ENCODE results near the gene URI1. TPM values are rescaled to one million over a fixed set of nuclear protein-coding genes. Genes with fewer than 3 reads are reported as not detected.

URI1 gene
- total RNA-seq, 1 donor from 2014 or later: 75.8 TPM

DNA sequence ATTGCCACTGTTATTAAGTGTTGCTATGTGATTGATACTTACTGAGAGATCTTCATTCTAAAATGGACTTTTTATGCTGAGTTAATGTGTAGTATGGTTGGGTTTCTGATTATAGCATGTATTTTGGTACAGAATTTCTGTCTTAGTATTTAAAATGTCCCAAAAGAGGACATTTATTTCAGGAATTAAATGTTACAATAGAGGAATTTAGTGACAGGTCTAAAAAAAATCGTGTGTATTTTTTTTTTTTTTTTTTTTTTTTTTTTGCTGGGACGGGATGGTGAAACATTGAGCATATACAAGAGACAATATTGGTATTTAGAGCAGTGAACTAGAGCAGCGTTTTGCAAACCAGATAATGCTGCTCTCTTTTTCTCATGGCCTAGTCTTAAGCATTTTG, 27.9 kb downstream of the URI1 start:
- DNase-seq (ENCODE audit: low spot score): no peak

DNA sequence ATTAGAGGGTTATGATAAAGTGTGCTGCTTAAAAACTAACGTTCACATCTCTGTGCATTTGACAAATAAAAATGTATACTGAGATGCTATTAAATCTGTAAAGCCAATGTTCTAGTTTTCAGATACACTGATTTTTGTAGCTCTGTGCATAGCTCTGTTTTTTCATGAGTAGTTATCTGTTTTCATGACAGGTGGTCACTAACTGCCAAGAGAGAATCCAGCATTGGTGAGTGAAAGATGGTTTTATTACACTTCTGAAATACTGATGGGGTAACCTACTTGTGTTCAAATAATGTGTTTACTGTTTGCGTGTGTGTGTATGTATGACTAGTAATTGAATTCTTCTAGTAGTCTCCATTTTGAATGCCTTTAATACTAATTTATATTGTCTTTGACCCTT, 29.0 kb downstream of the URI1 start:
- DNase-seq (ENCODE audit: low spot score): no peak

DNA sequence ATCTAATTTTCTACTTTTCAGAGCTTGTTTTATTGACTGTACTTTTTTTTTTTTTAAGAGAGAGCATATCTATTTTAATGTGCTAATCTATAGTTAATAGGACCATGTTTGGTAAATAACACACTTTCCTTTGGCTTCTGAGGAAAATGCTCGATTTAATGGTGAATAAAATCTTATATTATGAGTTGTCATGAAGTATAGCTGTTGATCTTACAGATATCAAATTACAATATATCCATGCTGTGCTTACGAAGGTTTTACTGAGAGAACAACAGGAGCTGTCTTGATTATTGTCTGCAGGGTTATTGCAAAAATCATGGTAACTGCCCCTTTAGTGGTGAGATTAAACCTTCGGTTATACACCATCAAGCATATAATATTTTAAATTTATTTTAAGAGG, 29.6 kb downstream of the URI1 start:
- no peak for DNase-seq (ENCODE audit: low spot score)

DNA sequence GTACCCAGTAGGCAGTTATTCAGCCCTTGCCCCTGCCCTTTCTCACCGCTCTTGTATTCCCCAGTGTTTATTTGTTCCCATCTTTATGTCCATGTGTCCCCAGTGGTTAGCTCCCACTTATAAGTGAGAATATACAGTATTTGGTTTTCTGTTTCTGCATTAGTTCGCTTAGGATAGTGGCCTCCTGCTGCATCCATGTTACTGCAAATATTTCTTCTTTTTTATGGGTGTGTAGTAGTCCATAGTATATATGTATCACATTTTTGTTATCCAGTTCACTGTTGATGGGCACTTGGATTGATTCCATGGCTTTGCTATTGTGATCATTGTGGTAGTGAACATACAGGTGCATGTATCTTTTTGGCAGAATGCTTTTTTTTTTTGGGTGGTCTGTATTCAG, 32.7 kb downstream of the URI1 start:
- no peak for DNase-seq (ENCODE audit: low spot score)

DNA sequence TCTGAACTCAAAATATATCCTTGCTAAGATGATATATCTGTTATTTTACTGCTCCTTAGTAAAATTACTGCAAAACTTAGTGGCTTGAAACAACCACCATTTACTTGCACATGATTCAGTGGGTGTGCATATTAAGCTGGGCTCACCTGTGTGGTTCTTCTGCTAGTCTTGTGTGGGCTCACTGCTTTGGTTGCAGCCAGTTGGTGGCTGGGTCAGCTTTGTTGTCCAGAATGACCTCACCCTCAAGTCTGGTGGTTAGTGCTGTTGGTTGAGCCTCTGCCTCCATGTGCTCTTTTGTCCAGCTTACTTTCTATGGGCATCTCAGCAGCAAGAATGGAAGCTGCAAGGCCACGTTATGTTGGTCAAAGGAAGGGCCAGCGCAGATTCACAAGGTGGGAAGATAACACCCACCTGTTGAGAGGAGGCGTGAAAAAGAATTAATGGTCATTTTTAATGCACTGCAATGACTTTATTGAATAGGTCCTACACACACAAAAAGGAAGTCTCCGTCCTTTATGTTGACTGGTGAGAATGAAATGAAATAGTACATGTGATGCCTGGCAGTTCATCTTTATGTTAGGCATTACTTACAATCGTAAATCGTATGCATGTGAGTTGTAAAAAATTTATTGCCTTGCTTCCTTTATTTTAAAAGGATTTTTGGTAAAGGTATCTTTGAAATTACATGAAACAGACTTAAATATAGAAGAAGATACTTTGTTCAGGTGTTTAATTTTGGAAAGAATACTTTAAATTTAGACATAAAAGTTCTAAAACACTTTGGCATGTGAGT, 34.3 kb downstream of the URI1 start:
- no peak for DNase-seq (ENCODE audit: low spot score)

DNA sequence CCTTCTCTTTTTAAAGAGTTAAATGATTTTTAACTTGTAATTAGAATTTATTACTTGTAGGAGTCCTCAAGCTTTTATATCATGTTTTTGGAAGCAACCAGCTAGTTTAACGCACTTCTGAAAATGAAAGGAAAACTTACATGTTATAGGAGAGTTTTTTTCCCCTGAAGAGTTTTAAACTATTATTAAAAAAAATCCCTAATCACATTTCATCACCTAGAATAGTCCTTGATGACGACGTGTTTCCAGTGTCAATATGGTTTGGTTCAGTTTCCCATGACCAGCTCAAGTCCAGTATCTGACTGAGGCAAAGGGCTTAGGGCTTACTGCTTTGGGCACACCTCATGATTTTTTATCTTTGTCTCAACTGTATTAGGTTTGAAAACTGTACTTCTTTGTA, 36.0 kb downstream of the URI1 start:
- DNase-seq (ENCODE audit: low spot score): no peak

DNA sequence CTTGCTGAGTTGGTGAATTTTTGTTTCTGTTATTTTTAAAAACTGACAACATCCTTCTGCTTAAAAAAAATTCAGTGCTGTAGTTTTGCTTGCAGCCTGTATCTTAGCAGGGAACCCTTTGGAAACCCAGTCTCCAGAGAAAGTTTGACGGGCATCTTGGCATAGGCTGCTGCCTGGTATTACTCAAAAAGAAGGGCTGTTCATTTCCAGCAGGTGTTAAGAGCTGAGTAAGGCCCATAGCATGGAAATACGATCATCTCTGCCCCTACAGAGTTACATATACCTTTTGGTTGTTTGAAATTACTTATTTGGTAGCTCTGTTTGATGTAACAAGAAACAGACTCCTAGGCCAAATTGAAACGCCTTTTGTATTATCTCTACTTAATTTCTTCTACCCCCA, 41.5 kb downstream of the URI1 start:
- DNase-seq (ENCODE audit: low spot score): no peak

DNA sequence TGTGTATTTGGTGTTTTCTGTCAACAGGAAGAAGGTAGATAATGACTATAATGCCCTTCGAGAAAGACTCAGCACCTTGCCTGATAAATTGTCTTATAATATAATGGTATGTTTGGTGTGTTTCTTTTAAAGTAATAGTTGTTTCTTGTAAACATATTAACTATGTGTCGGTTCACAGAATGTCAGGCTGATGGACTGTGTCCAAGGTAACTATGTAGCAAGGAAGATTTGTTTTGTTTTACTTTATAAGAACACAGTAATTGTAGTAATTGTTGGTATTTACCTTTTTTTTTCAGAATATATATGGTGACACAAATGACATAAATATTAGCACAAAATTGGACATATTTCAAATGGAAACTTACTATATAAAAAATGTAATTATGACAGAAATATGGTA, 43.2 kb downstream of the URI1 start:
- no peak for DNase-seq (ENCODE audit: low spot score)

DNA sequence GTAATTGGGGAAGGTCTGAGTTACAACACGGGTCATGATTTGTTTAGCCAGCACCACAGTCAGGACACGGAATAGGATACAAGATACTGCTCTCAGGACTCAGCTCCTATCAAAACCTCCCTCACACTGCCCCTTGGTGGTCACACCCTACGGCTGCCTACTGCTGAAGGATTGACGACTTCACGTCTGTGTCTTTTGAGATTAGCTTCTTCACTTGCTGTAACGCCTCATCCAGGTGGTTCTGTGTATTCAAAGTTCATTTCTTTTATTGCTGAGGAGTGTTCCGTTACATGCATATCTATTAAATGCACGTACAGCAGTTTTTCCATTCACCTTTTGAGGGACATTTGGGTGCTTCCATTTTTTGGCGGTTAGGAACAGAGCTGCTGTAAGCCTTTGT, 46.3 kb downstream of the URI1 start:
- no peak for DNase-seq (ENCODE audit: low spot score)

DNA sequence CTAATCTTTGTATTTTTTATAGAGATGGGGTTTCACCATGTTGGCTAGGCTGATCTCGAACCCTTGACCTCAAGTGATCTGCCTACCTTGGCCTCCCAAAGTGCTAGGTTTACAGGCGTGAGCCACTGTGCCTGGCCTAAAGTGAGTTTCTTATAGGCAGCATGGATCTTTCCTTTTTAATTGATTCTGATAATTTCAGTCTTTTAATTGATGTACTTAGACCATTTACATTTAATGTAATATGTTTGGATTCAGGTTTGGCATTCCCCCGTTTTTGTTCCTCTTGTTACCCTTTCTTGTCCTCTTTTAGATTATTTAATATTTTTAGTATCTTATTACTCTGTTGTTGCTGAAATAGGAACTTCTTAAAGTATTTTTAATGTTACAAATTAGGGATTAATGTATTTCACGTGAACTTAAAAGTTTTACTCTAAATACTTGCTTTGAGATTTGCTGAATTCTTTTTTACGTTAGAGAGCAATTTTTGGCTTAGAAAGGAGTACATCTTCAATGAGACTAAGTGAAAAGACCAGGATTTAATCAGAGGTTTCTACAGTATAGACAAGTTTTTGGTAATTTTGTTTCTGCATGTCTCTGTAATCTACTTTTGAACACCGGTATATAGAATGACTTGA, 50.3 kb downstream of the URI1 start:
- no peak for DNase-seq (ENCODE audit: low spot score)

DNA sequence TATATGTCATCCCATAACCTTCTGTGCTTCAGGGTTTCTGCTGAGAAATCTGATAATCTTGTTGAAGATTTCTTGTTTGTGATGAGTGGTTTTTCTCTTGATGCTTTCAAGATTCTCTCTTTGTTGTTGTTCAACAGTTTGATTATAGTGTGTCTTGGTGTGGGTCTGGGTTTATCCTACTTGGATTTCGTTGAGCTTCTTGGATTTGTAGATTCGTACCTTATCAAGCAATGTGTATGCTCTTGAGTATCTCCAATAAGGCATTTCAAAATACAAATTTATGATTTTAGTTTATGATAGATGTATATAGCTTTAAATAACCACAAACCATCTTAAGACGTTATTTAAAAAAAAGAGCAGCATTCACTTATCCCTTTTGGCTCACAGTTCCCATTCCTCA, 57.5 kb downstream of the URI1 start:
- DNase-seq (ENCODE audit: low spot score): no peak

DNA sequence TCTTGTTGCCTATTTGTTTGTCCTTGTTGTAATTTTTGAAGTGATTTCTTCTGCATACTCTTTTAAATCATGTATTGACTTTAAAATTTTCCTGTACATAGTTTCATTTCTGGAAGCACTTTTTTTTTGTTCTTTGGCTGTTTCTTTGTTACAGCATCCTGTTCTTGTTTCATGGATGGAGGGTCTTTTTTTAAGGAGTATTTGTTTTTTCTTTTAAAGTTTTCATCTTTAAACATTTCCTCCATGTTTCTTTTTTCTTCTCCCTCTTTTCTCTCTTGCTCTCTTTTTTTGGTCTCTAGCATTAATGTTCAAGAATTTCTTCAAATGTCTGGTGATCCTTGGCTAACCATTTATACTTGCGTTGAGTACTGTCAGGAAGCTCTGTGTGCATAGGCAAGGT, 58.8 kb downstream of the URI1 start:
- DNase-seq (ENCODE audit: low spot score): no peak

DNA sequence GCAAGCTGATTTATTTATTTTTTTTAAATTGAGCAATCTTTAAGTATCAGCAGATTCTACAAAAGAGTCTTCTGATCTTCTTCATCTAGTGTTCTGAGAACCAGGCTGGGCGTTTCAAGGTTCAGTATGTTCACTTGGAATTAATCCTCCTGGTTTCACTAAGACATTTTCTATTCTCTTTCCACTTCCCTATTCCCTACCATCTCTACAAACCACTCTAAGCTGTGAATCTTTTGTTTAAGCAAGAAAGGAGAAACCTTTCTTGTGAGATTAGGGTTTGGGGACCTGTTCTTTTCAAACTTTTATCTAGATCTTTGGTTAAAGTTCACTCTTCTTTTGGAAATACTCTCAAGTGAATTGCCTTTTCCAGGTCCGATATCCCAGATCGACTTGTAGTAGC, 59.3 kb downstream of the URI1 start:
- no peak for DNase-seq (ENCODE audit: low spot score)

DNA sequence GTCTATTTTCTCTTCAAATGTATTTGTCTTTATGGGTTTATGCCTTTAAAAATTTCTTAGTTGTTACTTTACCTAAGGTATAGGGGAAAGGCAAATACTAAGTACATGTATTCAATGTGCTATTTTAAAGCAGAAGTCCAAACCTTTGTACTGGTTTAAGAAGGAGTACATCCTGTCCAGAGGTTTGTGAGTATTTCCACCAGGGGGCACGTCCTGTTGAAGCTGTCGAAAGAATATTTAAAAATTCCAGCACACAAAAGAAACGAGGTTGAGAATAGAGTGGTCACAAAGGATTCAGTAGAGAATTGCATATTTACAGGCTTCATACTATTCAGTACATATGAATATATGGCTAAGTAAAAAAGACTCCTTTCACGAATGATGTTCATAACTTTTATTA, 59.8 kb downstream of the URI1 start:
- DNase-seq (ENCODE audit: low spot score): no peak

DNA sequence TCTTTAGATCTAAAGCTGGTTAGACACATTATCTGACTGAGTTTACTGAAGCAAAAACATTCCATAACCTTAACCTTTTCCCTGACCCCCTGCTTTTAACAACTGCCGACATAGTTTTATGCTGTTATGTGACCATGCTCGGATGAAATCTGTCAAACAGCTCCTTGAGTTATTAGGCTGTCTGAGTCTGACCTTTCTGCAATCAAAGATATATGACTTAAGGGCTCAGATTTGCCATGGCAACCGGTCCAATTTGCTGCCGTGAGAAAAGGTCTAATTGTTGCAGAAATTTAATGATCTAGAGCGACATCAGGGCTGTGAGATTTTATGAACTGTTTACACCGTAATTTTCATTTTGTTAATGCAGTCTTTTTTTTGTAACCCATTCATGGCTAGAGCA, 61.8 kb downstream of the URI1 start:
- no peak for DNase-seq (ENCODE audit: low spot score)

DNA sequence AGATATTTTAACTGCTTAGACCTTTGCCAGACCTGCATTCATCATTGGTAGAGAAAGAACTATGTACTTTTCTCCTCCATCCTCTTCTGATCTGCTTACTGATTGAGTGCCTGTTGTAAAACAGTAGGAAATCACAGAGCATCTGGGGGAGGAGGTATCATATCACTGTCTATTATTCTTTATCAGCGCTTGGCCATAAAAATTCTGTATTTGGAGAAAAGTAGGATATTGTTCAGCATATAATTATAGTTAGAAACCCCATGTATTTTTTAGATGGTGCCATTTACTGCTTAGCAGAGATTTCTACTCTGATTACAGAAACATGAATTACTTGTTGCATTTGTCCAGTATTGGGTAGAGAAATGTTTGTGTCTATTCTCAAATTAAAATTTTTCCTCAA, 62.4 kb downstream of the URI1 start:
- no peak for DNase-seq (ENCODE audit: low spot score)

DNA sequence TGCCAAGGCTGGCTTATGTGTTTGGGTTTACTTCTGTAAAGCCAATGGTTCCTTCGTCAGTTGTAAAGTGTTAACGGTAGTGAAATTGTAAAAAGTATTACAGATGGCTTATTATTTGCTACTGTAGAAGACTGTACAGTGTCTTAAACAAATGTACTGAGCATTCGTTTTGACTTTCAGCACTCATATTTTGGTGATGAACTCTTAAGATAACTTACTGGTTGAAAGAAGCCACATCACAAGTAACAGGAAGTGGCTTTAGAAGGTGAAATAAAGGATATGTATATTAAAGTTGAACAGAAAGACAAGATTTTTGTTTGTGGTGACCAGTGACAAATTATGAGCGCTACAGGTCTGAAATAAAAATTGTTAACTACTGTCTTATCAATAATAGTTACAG, 64.2 kb downstream of the URI1 start:
- no peak for DNase-seq (ENCODE audit: low spot score)

DNA sequence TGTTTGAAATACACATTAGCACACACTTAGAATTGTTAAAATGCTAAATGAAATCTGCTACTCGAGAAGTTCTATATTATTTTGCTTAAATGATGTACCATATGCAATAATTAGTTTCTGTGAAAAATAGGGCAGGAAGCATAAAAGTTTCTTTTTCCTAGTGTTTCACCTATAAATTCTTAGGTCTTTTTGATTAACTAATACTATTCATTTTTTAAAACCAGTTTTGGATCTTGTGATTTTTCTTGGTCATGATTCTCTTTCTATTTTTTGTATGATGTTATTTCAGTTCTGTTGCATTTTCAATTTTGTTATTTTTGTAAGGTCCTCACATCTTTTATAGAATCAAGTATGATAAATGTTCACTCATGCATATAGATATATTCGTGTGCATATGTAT, 66.1 kb downstream of the URI1 start:
- DNase-seq (ENCODE audit: low spot score): no peak

DNA sequence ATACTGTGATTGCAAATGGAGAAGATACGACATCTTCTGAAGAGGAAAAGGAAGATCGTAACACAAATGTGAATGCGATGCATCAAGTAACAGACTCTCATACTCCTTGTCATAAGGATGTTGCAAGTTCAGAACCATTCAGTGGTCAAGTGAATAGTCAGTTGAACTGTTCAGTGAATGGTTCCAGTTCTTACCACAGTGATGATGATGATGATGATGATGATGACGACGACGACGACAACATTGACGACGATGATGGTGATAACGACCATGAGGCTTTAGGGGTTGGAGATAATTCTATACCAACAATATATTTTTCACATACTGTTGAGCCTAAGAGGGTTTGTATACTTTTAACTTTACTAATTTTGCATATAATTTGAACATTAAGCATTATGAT, 67.0 kb downstream of the URI1 start:
- DNase-seq (ENCODE audit: low spot score): no peak

DNA sequence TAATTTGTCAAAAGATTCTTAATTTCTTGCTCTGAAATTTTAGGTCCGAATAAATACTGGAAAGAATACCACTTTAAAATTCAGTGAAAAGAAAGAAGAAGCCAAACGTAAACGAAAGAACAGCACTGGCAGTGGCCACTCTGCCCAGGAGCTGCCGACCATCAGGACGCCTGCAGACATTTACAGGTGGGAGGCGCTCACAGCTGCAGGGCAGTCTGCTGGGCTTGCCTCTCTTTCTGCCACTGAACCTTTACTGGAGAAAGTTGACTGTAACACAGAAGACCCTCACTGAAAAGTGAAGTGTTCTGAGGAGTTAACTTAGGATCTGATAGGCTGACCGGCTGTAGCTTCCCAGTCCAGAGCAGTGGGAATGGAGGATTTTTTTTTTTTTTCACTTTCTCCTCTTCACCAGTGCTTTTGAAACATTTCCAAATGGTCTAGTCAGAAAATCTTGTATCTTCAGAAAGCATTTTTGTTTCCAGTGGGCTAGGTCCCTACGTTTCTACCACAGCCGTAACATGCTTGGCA, 69.1 kb downstream of the URI1 start:
- no peak for DNase-seq (ENCODE audit: low spot score)

DNA sequence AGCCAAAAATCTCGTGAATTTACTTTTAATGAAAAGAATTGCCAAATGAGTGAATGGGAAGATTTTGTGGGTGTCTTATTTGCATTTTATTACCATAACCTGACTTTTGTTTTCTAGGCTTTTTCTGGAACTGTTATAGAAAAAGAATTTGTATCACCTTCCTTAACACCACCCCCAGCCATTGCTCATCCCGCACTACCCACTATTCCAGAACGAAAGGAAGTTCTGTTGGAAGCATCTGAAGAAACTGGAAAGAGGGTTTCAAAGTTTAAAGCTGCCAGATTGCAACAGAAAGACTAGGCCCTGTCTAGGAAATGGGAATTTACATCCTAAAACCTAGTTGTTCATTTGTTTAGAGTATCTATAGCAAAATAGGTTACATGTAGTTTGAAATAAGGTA, 72.7 kb downstream of the URI1 start:
- DNase-seq (ENCODE audit: low spot score): no peak

DNA sequence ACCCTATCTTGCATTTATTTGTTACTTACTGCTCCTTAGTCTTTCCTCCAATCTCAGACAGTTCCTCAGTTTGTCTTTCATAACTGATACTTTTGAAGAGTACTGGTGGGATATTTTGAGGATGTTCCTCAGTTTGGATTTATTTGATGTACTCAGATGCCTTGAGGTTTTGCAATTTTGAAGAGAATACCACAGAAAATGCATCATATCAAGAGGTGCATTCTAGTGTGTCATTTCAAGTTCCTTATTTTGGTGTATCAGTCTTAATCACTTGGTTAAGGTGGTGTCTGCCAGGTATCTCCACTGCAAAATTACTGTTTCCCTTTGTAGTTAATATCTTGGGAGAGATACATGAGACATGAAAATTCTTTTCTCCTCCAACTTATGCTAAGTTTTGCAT, 75.1 kb downstream of the URI1 start:
- no peak for DNase-seq (ENCODE audit: low spot score)

DNA sequence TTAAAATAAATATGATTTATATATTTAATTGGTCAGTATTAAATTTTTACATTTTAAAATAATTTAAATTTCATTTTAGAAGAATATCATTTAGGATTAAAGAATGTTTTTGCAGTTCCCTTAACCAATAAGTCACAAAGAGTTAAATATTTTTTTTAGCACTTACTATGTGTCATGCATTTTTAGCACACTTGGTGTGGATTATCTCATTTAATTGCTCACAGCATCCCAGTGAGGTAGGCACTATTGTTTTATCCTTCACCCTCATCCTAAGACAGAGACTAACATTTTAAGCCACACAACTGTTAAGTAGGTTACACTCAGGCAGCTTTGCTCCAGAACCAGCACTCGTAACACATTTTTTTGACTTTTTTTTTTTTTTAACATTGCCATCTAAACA, 78.2 kb downstream of the URI1 start:
- DNase-seq (ENCODE audit: low spot score): no peak

DNA sequence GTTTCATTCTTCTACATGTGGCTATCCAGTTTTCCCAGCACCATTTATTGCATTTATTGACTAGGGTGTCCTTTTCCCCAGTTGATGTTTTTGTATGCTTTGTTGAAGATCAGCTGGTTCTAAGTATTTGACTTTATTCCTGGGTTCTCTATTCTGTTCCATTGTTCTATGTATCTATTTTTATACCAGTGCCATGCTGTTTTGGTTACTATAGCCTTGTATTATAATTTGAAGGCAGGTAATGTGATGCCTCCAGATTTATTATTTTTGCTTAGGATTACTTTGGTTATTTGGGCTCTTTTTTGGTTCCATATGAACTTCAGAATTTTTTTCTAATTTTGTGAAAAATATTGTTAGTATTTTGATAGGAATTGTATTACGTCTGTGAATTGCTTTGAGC, 80.6 kb downstream of the URI1 start:
- no peak for DNase-seq (ENCODE audit: low spot score)
